ENCODE data around the gene PSMD8. TPM values are rescaled to one million over a fixed set of nuclear protein-coding genes. Genes with fewer than 3 reads are reported as not detected.

Gene PSMD8
- total RNA-seq, 1 experiment from 2014 or later = 195 TPM

DNA sequence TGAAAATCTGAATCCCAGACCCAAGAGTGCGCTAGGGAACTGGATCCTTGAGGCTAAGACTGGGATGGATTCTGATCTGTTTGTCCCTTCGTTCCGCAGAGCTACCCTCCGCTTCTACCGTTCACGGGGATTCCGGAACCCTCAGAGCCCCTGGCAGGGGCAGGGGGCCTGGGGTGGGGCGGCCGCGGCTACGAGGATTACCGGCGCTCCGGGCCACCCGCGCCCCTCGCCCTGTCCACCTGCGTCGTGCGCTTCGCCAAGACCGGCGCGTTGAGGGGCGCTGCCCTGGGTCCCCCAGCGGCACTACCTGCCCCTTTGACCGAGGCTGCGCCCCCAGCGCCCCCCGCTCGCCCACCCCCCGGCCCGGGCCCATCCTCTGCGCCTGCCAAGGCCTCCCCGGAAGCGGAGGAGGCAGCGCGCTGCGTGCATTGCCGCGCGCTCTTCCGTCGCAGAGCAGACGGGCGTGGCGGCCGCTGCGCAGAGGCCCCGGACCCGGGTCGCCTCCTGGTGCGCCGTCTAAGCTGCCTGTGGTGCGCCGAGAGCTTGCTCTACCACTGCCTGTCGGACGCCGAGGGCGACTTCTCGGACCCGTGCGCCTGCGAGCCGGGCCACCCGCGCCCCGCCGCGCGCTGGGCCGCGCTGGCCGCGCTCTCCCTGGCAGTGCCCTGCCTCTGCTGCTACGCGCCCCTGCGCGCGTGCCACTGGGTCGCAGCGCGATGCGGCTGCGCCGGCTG lies 21.2 kb downstream of the PSMD8 start (continued):
- TF ChIP-seq, protein P1, sequence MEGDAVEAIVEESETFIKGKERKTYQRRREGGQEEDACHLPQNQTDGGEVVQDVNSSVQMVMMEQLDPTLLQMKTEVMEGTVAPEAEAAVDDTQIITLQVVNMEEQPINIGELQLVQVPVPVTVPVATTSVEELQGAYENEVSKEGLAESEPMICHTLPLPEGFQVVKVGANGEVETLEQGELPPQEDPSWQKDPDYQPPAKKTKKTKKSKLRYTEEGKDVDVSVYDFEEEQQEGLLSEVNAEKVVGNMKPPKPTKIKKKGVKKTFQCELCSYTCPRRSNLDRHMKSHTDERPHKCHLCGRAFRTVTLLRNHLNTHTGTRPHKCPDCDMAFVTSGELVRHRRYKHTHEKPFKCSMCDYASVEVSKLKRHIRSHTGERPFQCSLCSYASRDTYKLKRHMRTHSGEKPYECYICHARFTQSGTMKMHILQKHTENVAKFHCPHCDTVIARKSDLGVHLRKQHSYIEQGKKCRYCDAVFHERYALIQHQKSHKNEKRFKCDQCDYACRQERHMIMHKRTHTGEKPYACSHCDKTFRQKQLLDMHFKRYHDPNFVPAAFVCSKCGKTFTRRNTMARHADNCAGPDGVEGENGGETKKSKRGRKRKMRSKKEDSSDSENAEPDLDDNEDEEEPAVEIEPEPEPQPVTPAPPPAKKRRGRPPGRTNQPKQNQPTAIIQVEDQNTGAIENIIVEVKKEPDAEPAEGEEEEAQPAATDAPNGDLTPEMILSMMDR (IDR thresholded peaks at IDR 0.05 in 2 of 3, conservative IDR thresholded peaks at IDR 0.05 in 1 of 3; ENCODE audit: borderline replicate concordance in 1 of 3, insufficient read depth in 1 of 3, low read depth in 2 of 3, low read length in 2 of 3) = no peak
- no peak for TF ChIP-seq JUND (IDR thresholded peaks at IDR 0.05)
- TF ChIP-seq POLR2A (IDR thresholded peaks at IDR 0.05; ENCODE audit: borderline replicate concordance, extremely low read depth, insufficient read depth, insufficient read length) = no peak
- TF ChIP-seq YY1 (IDR thresholded peaks at IDR 0.05; ENCODE audit: extremely low read depth, insufficient replicate concordance, low read depth, low read length) = no peak
- TF ChIP-seq, protein P2, sequence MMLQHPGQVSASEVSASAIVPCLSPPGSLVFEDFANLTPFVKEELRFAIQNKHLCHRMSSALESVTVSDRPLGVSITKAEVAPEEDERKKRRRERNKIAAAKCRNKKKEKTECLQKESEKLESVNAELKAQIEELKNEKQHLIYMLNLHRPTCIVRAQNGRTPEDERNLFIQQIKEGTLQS (IDR thresholded peaks at IDR 0.05) = no peak
- TF ChIP-seq, protein P3, sequence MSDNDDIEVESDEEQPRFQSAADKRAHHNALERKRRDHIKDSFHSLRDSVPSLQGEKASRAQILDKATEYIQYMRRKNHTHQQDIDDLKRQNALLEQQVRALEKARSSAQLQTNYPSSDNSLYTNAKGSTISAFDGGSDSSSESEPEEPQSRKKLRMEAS (IDR thresholded peaks at IDR 0.05) = no peak
- TF ChIP-seq SP1 (IDR thresholded peaks at IDR 0.05; ENCODE audit: low read depth) = no peak

DNA sequence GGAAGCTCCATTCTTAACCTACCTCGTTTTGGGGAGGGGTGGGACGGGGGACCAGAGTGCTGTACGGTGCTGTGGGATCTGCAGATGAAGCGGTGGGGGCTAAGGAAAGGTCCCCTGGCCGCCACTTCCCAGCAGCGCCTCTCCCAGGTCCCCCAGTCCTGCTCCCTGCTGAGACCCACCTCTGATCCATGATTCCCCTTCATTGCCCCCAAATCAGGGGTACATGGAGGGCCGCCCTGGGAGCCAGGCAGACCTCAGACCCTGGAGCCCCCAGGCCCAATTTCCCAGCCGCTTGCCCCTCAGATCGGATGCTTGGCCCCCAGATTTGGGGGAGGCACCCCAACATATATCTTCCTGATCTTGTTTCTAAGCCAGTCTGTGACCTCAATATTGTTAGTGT lies 24.7 kb downstream of the PSMD8 start:
- peaks cover 7% of the 10 kb centered on the region; the same call in 1 of the 2 replicates for H3K79me2 ChIP-seq (ENCODE audit: insufficient read depth, low read length)
- no peaks in the 10 kb centered on the region; a peak in 1 of 4 replicates for H3K36me3 ChIP-seq (ENCODE audit: control insufficient read depth in 1 of 2, insufficient read depth in 2 of 2, low read length in 2 of 2)
- H3K4me1 ChIP-seq (ENCODE audit: control insufficient read depth in 1 of 2, insufficient read depth in 2 of 2, low read length in 2 of 2) = peaks cover 4 to 14% of the 10 kb centered on the region in 2 experiments; a peak in 3 of 4 replicates
- no peak overlapping the region for H3K9ac ChIP-seq (ENCODE audit: low read length)
- BruUV-seq (replicated peaks) = no TSS peak
- H3K4me3 ChIP-seq (replicated peaks in 1 of 2; ENCODE audit: low read depth in 1 of 2, low read length in 2 of 2) = no peak overlapping the region
- ChIA-PET RAD21 (ENCODE audit: low non-redundant PET in 1 of 2, low total read pairs in 2 of 2, uncharacterized antibody in 2 of 2, unreplicated experiment in 2 of 2) (interaction anchor here (0.6 to 0.7 kb wide), 2 partner anchors 36 to 488 kb away, joined by 3 read pairs; no protein-coding TSS in a partner anchor), POLR2A (interaction anchor here (1.4 kb wide), 1 partner anchor 11 kb away, joined by 5 read pairs; the partner anchor contains the start of gene GGN), CTCF (no interaction called here)
- H3K27ac ChIP-seq (ENCODE audit: low read depth, low read length) = no peak overlapping the region
- H3K9me3 ChIP-seq (ENCODE audit: control insufficient read depth in 1 of 2, insufficient read depth in 1 of 2, low read depth in 1 of 2, low read length in 2 of 2) = no peaks in the 10 kb centered on the region
- intact Hi-C loops (cut with micrococcal nuclease) = no loop called here
- no peak for DNase-seq (ENCODE audit: low read depth, low spot score)
- no peaks in the 10 kb centered on the region for H3K27me3 ChIP-seq (ENCODE audit: insufficient read depth, low read length)
- H3K9me2 ChIP-seq (ENCODE audit: insufficient read depth) = no peaks in the 10 kb centered on the region
- no peaks in the 10 kb centered on the region for H4K20me1 ChIP-seq (ENCODE audit: insufficient read depth)
- no peak overlapping the region for H3K4me2 ChIP-seq (ENCODE audit: low read length)
- H2AFZ ChIP-seq (ENCODE audit: low read depth, low read length, poor library complexity, severe bottlenecking) = no peak overlapping the region
- no peak for ATAC-seq
- TF ChIP-seq SIN3A (IDR thresholded peaks at IDR 0.05; ENCODE audit: low read depth) (no peak), EZH2 (IDR thresholded peaks at IDR 0.05) (no peak), EZH2phosphoT487 (IDR thresholded peaks at IDR 0.05; ENCODE audit: borderline replicate concordance) (no peak), SRF (IDR thresholded peaks at IDR 0.05; ENCODE audit: low read depth) (no peak), FOSL1 (IDR thresholded peaks at IDR 0.05; ENCODE audit: low read depth) (no peak), CEBPB (IDR thresholded peaks at IDR 0.05; ENCODE audit: low read depth) (no peak), SP1 (IDR thresholded peaks at IDR 0.05; ENCODE audit: low read depth) (no peak), POLR2AphosphoS5 (IDR thresholded peaks at IDR 0.05; ENCODE audit: low read depth, low read length) (no peak), ZFX (IDR thresholded peaks at IDR 0.05) (no peak), EGR1 (IDR thresholded peaks at IDR 0.05; ENCODE audit: low read depth) (no peak), YY1 (IDR thresholded peaks at IDR 0.05; ENCODE audit: extremely low read depth, insufficient replicate concordance, low read depth, low read length) (no peak), JUND (IDR thresholded peaks at IDR 0.05) (no peak)
- TF ChIP-seq, protein P3 (IDR thresholded peaks at IDR 0.05) = no peak
- TF ChIP-seq, protein P1 (IDR thresholded peaks at IDR 0.05 in 2 of 3, conservative IDR thresholded peaks at IDR 0.05 in 1 of 3; ENCODE audit: borderline replicate concordance in 1 of 3, insufficient read depth in 1 of 3, low read depth in 2 of 3, low read length in 2 of 3) = no peak
